Raji (cell line): Measurements from ENCODE around the gene TUBB4B.

Source experiments
- POLR2A ChIP-seq: IDR thresholded peaks from 2 replicates; pipeline ENCODE4 v1.6.1; 2011; ENCODE audit warnings: low read depth, low read length, control low read depth; ENCODE audit not compliant: insufficient read depth

The TUBB4B gene

DNA sequence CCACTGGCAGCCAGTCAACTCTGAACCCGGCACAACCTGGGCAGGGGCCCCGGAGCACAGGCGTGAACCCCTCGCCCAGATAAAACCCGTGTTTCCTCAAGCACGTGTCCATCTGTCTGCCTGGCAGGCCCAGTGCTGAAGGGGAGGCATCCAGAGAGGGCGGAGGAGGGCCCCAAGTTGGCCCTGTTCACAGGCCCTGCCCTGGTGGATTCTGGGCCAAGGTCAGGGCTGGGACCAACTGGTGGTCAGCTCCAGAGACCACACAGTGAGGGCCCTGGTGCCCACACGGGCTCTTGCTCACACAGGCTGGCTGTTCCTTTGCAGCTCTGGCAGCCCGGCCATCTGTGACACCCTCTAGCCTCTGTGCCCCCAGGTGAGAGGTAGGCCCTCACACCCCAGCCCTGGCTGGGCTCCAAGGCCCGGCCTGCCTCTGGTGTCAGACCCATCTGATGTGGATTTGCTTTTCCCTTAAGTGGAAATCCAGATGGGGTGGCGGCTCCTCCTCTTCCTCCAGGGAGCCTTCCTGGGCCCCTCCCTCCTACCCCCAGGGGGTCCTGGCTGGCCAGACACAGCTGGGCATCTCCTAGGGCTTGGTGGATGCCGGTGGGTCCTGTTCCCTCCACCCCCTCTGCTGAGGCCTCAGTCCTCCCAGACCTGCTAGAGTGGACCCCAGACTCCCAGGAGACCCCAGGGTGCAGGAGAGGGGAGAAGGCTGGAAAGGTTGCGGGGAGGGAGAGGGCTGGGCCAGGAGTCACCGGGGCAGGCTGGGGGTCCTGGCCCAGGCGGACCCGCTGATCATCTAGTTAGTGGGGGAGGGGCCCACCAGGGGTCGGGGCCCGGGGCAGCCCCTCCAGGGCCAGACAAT lies 9.5 kb downstream of the TUBB4B start:
- TF ChIP-seq POLR2A = no peak

- TF ChIP-seq POLR2A = no peak
Observed at GRCh38 chr9:137251194-137251461, 10.0 kb downstream of the TUBB4B start, which contains the start of gene STPG3. TSS of gene STPG3 (plus strand) at chr9:137251286. CDS start at chr9:137251287, 1 bp downstream.

- no peak for TF ChIP-seq POLR2A
Observed at GRCh38 chr9:137251490-137252268, 10.6 kb downstream of the TUBB4B start.

DNA sequence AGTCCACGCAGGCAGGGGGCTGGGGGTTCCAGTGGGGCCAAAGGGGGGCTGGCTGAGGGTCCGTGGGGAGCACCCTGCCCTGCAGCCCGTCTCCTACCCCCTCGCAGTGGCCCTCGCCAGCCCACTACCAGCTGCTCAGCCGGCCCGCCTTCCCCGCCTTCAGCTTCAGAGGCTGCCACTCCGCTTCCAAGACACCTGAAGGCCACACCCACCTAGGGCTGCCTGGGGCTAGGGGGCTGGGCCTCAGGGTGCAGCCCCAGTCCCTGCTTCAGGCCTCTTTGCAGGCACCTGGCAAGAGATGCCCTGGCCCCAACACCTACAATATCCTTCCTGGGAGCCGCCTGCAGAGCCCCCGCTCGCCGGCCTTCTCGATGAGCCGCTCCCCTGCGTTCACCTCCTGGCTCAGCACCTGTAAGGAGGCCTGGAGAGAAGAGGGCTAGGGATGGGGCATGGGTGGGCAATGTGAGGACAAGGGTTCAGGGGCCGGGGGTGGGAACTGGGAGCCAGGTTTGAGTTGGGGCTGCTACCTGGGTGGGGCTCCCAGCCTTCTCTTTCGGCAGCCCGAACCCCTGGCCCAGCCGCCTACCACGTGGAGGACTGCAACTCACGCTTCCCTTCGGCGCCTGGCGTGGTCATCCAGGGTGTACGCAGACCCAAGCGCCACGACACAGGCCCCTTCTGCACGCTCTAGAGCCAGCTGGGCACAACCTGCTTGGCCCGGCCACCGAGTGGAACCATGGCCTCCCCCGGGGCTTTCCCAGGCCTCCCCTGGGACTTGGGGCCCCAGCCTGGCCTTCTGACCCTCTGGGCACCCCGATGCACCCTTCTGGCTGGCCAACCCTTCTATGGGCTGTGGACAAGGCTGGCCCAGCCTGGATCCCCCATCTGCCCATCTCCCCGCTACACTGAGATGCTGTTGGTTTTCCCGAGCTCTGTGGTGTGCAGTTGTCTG lies 11.7 kb downstream of the TUBB4B start:
- no peak for TF ChIP-seq POLR2A

GRCh38 chr9:137253717-137254623 lies 12.9 kb downstream of the TUBB4B start:
- TF ChIP-seq POLR2A = no peak

GRCh38 chr9:137254624-137255447 lies 13.7 kb downstream of the TUBB4B start, which contains the start of gene NELFB:
TSS of gene NELFB (plus strand) at chr9:137255327.
- TF ChIP-seq POLR2A = peak; percentile 91

DNA sequence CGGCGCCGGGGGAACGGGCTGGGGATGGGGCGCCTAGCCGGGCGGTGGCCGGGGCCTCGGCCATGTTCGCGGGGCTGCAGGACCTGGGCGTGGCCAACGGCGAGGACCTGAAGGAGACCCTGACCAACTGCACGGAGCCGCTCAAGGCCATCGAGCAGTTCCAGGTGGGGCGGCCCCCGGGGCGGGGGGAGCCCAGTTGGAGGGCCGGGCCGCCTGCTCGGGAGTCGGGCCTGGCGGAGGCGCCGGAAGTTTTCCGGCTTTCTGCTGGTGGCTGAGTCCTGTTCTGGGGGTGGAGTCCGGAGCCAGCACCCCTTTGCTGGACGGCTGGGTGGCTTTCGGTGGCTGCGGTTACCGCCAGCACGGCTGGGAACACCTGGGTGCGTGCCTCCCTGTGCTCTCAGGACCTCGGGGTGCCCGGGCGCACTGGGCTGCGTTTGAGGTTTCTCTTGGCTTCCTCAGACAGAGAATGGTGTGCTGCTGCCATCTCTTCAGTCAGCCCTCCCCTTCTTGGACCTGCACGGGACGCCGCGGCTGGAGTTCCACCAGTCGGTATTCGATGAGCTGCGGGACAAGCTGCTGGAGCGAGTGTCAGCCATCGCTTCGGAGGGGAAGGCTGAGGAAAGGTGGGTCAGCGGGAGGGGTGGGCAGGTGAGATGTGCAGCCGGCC lies 14.5 kb downstream of the TUBB4B start:
- no peak for TF ChIP-seq POLR2A

- no peak for TF ChIP-seq POLR2A
Observed at GRCh38 chr9:137256362-137256761, 15.3 kb downstream of the TUBB4B start.

- TF ChIP-seq POLR2A = no peak
Observed at GRCh38 chr9:137256856-137257255, 15.8 kb downstream of the TUBB4B start.

DNA sequence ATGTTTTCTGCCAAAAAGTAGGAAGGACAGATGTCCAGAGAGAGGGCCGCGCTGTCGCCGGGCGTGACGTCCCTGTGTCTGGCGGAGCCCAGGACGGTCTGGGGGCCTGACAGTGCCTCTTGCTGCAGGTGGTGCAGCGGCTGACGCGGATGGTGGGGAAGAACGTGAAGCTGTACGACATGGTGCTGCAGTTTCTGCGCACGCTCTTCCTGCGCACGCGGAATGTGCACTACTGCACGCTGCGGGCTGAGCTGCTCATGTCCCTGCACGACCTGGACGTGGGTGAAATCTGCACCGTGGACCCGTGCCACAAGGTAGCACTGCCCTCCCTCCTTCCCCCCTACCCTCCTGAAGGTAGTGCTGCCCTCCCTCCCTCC lies 21.8 kb downstream of the TUBB4B start:
- no peak for TF ChIP-seq POLR2A

GRCh38 chr9:137263506-137263905 lies 22.4 kb downstream of the TUBB4B start:
- no peak for TF ChIP-seq POLR2A

- TF ChIP-seq POLR2A = no peak
Observed at GRCh38 chr9:137264067-137264466, 23.0 kb downstream of the TUBB4B start.
